Inflammatory macrophage (primary cell): Measurements from ENCODE around the gene RNF187.
A peak's percentile ranks its signal among the peaks of the same experiment; 100 is the strongest.
"Not testable (repeated sequence)": the region's sequence is repeated elsewhere in the genome, so short reads cannot be mapped to it uniquely, and the experiment has no call there.

Experiments
- DNase-seq, 2 donors: peaks; one replicate each; pipeline ENCODE4 v3.0.0-alpha.2; 2020 to 2022

RNF187 gene

DNA sequence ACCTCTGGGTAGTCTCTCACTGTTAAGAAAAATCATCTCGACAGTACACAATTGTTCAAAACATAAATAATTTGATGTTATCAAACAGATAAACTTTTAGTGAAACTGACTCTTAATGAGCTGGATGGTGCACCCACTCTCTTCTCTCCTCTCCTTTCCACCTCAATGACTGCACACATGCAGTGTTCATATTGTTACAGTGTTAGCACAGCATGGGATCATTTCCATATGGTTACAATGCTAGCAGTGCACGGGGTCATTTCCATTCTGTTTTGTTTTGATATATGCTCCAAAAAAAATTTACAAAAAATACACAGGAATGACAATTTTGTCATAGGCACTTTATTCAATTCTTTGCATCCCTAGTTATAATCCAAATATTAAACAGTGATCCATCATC, 26.4 kb upstream of the RNF187 start:
- no peak for DNase-seq

DNA sequence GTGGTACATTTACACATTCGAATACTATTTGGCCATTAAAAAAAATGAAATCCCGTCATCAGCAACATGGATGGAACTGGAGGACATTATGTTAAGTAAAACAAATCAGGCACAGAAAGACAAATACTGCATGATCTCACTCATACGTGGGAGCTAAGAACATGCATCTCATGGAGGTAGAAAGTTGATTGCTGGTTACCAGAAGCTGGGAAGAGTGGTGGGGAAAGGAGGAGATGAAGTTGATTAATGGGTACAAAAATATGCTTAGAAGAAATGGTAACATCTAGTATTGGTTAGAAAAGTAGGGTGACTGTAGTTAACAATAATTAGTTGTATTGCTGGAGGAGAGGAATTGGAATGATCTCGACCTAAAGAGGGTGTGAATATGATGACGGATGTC, 24.6 kb upstream of the RNF187 start:
- DNase-seq = no peak

DNA sequence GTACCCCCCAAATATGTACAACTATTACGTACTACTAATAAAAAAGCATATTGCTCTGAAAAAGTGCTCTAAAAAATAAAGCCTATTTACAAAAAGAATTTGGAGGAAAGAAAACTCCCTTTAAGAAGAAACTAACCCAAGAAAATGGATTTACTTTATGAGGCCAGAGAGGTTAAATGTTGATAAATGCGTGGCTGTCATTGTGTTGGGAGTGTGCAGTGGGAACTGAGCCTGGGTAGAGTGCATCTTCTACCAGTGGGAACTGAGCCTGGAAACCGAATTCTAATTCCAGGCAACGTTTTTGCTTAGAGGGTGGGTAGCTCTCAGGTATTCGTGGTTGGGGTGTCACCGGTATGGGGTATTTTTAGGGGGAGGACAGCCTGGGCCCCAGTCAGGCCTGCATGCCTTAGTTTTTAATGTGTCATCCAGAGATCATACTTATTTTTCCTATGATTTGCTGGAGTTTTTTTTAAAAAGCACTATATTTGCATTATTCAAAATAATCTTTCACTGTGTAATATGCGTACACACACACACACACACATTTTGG, 24.1 kb upstream of the RNF187 start:
- no peak for DNase-seq

DNA sequence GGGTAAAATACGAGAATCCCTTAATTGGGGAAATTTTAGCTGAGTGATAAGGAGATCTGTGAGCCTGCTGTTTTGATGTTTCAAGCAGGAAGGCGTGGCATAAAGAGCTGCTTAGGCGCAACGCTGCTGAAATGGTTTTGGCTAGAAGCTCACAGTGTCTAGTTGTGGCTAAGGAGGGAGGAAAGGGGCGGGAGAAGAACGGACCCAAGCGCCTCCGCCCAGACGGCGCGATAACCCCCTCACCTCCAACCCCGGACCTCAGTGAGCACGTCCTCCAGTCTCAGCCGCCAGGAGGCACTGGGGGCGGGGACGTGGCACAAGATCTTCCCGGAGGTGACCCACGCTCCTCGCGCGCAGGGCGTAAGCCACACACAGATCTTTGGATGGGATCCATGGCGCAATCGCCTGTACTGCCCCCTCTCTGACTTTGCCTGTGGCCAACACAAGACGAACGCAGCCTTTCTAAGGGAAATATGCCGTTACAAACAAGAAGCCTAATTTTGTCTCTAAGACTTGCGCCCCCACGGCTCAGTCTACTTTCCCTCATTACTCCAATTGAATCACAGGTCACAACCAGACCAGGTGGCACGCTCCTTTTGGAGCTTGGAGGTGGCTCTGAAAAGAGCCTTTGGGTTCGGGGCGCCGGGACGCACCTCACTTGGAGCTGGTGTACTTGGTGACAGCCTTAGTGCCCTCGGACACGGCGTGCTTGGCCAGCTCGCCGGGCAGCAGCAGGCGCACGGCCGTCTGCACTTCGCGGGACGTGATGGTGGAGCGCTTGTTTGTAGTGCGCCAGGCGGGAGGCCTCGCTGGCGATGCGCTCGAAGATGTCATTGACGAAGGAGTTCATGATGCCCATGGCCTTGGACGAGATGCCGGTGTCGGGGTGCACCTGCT, 23.4 kb upstream of the RNF187 start:
- peak; percentile 7 to 29 for DNase-seq

- DNase-seq = peak; percentile 56 to 57
Measured at GRCh38 chr1:228464487-228464983, 22.6 kb upstream of the RNF187 start.

- DNase-seq = no peak
Measured at GRCh38 chr1:228465141-228465540, 22.0 kb upstream of the RNF187 start.

DNA sequence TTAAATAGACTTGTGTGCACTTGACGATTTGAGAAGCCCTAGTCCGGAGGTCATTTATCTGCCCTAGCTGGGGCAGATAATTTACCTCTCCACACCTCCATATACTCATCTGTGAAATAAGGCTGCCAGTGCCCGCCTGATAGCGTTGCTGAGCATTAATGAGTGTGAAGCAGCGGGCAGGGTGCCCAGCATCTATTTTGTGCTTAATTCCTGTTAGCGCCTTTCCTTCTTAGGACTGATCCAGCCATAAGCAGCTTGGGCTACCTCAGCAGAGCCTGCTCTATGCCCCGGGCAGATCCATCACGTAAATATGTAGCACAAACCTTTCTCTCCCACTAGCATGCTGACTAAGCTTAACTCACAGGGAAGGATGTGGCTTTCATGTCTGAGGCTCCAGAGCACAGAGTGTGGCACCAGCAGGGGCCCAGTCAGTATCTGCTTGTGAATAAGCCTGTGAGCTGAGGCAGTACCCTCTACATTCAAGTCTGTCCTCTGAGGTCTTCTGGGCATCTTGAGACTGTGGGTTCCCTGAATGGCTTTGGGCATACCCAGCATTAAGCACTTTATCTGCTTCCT, 21.5 kb upstream of the RNF187 start:
- DNase-seq = no peak

GRCh38 chr1:228468188-228468587, 19.0 kb upstream of the RNF187 start:
- not testable (repeated sequence) for DNase-seq

- no peak for DNase-seq
Measured at GRCh38 chr1:228469413-228470162, 17.6 kb upstream of the RNF187 start.

DNA sequence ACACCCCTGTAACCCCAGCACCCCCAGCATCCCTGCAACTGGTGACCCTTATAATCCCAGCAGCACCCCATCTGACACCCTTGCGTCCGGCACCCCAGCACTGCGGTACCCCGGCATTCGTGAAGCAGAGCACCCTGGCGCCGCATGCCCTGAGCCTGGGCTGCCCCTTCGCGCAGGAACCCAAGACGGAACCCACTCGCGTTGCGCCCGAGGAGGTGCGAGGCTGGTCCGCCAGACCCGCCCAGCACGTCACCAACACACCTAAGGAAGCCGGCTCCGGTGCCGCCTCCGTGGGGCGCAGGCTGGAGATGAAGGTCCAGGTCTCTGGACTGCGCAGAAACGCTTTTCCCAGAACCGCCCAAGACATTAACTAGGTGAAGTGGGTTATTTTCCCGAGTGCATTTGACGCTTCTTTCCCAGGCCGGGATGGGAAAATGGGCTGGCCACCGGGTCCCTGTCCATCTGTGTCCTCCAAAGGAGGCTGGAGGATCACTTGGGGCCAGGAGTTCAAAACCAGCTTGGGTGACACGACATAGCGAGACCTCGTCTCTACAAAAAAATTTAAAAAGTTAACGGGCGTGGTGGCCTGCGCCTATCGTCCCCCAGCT, 15.9 kb upstream of the RNF187 start:
- DNase-seq = no peak

DNA sequence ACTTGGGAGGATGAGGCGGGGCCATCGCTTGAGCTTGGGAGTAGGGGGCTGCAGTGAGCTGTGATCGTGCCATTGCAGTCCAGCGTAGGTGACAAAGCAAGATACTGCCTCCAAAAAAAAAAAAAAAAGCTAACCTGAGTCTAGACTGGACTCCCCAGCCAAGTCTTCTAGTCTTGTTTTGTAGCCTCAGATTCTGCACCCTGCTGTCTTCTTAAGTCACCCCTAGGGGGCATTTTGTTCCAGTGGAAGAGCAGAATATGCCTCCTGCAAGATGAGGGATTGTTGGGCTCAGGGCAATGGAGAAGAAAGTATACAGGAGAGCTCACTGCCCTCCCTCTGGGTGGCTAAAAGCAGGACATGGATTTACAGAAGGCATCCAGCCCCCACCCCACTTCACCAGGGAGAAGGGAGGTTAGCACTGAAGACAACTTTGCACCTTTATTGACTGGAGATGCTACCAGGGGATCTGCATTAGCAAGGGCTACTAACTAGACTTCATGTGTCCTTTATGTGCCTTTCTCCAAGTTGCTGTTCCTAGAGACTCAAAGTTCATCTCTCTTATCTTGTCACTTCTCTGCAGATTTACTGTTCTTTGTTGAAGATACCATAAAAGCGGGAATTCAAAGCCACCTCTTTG, 15.3 kb upstream of the RNF187 start:
- DNase-seq = peak; percentile 61 to 70

DNA sequence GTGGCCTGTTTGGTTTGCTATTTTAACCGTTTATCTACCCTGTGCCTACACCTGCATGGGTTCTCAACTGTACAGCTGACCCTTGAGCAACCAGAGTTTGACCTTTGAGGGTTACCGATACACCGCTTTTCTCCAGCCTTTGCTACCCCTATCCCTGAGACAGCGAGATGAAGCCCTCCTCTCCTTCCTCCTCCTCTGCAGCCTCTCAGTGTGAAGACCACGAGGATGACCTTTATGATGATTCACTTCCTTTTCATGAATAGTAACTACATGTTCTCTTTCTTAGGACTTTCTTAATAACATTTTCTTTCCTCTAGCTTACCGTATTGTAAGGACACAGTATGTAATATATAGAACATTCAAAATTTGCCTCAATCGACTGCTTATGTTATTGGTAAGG, 14.5 kb upstream of the RNF187 start:
- peak; percentile 47 for DNase-seq

- no peak for DNase-seq
Measured at GRCh38 chr1:228474507-228474906, 12.7 kb upstream of the RNF187 start.

GRCh38 chr1:228475812-228476211, 11.4 kb upstream of the RNF187 start:
- DNase-seq = peak; percentile 23 to 39

DNA sequence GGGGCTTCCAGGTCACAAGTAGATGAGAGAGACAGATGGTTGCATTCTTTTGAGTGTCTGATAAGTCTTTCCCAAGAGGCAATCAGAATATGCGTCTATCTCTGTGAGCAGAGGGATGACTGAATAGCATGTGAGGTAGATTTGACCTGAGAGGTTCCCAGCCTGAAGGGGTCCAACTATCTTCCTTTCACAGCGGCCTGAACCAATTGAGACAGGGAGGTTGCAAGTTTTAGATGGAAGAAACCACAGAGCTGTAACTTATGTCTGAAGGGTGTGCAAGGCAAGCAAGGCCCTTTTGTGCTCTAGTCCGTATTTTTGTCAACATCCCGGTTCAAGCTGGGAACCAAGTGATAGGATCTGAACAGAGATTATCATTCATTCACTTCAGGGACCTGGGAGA, 9.9 kb upstream of the RNF187 start:
- DNase-seq = no peak

DNA sequence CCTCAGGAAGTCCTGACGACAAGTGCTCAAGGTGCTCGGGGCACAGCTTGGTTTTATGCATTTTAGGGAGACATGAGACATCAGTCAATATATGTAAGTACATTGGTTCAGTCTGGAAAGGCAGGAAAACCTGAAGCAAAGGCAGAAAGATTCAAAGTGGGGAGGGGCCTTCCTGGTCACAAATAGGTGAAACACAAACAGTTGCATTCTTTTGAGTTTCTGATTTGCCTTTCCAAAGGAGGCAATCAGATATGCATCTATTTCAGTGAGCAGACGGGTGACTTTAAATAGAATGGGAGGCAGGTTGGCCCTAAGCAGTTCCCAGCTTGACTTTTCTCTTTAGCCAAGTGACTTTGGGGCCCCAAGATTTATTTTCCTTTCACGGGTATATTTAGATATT, 8.9 kb upstream of the RNF187 start:
- DNase-seq = no peak

DNA sequence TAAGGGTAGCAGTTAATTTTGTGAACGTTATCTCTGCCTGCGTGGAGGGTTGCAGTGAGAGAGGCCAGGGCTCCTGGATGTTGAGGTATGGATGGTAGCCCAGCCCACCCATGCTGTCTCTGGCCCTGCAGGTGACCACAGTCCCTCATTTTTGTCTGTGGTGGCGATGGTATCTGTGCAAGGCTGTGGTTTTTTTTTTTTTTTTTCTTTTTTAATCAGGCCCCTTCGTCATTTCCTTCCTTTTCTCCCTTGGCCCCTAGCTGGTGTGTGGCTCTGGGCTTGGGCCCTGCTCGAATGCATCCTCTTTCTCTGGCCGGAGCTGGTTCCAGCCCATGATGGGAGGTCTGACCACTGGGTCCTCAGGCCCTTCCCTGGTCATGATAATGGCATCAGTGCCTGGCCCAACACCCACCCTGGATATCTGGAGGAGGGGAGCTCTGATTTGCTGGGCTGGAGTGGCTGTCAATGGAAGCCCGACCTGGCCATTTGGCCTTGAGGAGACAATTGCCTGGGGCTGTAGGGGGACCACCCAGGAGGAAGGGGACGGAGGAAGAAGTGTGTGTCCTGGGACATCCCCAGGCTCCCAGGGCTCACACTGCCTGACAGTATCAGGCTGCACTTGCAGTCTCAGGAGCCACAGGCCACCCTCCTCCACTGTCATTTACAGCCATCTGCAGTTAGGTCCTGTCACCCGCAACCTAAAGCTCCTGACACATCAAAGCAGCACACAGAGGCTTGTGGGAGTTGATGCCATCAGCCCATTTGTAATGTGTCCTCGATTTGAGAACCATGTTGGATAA, 8.1 kb upstream of the RNF187 start:
- DNase-seq = no peak

GRCh38 chr1:228483789-228484188, 3.4 kb upstream of the RNF187 start:
- DNase-seq = no peak

DNA sequence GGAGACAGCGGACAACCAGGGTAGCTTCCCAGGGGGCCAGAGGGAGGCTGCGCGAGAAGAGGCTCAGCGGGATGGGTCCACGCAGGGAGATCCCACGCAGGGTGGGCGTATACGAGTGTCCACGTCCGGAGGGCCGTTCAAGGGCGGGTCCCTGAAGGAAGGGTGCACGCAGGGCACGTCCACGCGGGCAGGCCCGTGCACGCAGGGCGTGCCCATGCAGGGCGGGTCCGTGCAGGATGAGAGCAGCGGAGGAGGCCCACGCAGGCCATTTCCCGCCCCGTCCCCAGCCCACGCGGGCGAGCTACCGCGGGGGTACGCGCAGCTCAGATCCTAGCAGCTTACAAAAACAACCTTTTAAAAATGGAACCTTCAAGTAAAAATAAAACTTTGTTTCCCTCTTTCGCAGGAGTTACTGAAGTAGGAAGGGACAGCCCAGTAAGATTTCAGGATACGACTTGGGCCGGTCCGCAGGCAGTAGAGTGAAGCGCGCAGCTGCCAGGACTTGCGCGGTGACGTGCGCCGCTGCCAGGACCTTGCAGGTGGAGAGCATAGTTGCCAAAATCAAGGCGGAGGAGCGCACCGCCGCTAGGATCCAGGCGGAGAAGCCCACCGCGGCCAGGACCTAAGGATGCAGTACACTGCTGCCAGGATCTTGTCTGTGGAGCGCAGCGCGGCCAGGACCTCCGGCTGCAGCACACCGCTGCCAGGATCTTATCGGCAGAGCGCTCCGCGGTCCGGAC, 416 bp upstream of the RNF187 start:
- DNase-seq = peak; percentile 89 to 94

DNA sequence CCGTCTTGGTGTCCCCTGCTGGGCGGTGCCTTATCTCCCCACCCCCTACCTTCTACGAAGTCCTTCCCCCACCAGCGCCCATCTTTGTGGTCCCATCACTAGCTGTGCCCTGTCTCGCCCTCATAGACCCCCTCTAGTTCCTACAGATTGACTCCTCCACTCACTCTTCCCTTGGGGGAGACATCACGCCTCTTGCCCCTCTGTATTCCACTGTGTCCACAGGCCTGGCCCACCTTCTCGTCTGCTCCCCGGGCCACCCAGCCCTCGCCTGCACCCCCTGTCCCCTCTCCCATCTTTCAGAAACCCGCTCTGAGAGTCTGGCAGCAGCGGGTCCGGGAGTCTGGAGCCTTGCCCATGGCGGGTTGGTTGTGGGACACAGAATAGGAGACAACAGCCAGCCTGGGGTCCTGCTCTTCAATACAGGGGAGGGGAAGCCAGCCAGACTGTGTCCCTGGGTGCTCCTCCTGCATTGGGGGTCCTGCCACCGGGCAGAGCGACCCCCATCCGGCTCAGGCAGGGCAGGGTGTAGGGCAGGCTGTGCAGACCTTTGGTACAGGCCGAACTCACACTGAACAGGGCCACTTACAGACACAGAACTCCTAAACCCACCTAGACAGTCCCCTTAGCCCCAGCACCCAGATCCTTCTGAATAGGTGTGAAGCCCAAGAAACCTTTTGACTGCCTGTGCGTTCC, 1.1 kb downstream of the RNF187 start:
- DNase-seq = no peak
